Smooth muscle cell (in vitro differentiated cells): ENCODE data around the gene COL28A1. TPM values are rescaled to one million over a fixed set of nuclear protein-coding genes. Genes with fewer than 3 reads are reported as not detected.

Source experiments
- DNase-seq: peaks from one replicate; lab custom pipeline; 2025; ENCODE audit not compliant: unreplicated experiment; lab: John Stamatoyannopoulos, UW
- H2AFZ ChIP-seq: fragments of 200-600 bp; sonication (generic); 2 replicates; pipeline ENCODE4 v1.6.0; 2016; ENCODE audit warnings: antibody characterized with exemption, low read depth, mild to moderate bottlenecking
- H3F3A ChIP-seq: fragments of 200-600 bp; sonication (generic); 2 replicates; pipeline ENCODE4 v1.6.0; 2017; ENCODE audit warnings: antibody characterized with exemption, low read depth
- H3K27ac ChIP-seq: fragments of 200-600 bp; sonication (generic); 2 replicates; pipeline ENCODE4 v1.5.1; 2016; ENCODE audit warnings: low read depth, mild to moderate bottlenecking
- H3K27me3 ChIP-seq: fragments of 200-600 bp; sonication (generic); 2 replicates; pipeline ENCODE4 v1.6.1; 2016; ENCODE audit warnings: low read depth, mild to moderate bottlenecking
- H3K36me3 ChIP-seq: fragments of 200-600 bp; sonication (generic); 2 replicates; pipeline ENCODE4 v1.5.1; 2016; ENCODE audit warnings: low read depth
- H3K4me1 ChIP-seq: fragments of 200-600 bp; sonication (generic); 2 replicates; pipeline ENCODE4 v1.5.1; 2016; ENCODE audit warnings: low read depth
- H3K4me2 ChIP-seq: fragments of 200-600 bp; sonication (generic); 2 replicates; pipeline ENCODE4 v1.6.0; 2016; ENCODE audit warnings: mild to moderate bottlenecking
- H3K4me3 ChIP-seq: fragments of 200-600 bp; sonication (generic); 2 replicates; pipeline ENCODE4 v1.5.1; 2016; ENCODE audit warnings: mild to moderate bottlenecking
- H3K79me2 ChIP-seq: fragments of 200-600 bp; sonication (generic); 2 replicates; pipeline ENCODE4 v1.6.0; 2016; ENCODE audit warnings: low read depth, mild to moderate bottlenecking
- H3K9ac ChIP-seq: fragments of 200-600 bp; sonication (generic); 2 replicates; pipeline ENCODE4 v1.6.0; 2016; ENCODE audit warnings: low read depth
- H3K9me3 ChIP-seq: fragments of 200-600 bp; sonication (generic); replicated peaks from 2 replicates; pipeline ENCODE4 v1.5.1; 2016; ENCODE audit warnings: low read depth
- H4K20me1 ChIP-seq: fragments of 200-600 bp; sonication (generic); 2 replicates; pipeline ENCODE4 v1.6.0; 2016; ENCODE audit warnings: low read depth
- WGBS: methylation state at CpG from one replicate; pipeline ENCODE4 v1.1.7; 2016; ENCODE audit warnings: low lambda C conversion rate; 5-methylcytosine and 5-hydroxymethylcytosine counted together
- polyA plus RNA-seq: library from polyadenylated mRNA; unstranded; fragments of >200 nt; fragmentation: Nextera tagmentation; extraction: Ambion mirVana; gene quantifications from 2 replicates; pipeline ENCODE4 v1.2.1, GENCODE V29; 2016
- total RNA-seq: library from RNA; depleted of rRNA; stranded (reverse); fragments of >200 nt; gene quantifications from 2 replicates; pipeline ENCODE4 v1.2.3, GENCODE V29; 2014
- TF ChIP-seq, protein P1 (sequence below): fragments of 200-600 bp; sonication (generic); IDR thresholded peaks from 2 replicates; pipeline ENCODE4 v1.5.1; 2017; ENCODE audit warnings: borderline replicate concordance, mild to moderate bottlenecking, antibody characterized with exemption; ENCODE audit not compliant: insufficient read depth, poor library complexity, severe bottlenecking

COL28A1 gene
- total and polyA plus RNA-seq, 2 experiments from 2014 or later: 0.13 TPM; not detected in 1

GRCh38 chr7:7581531-7582179 lies 46.0 kb upstream of the COL28A1 start:
- peaks cover 11% of the 10 kb centered on the region for H3K79me2 ChIP-seq
- H3K9me3 ChIP-seq: no peaks in the 10 kb centered on the region
- H3K4me3 ChIP-seq: no peak overlapping the region
- H3K9ac ChIP-seq: no peak overlapping the region
- H2AFZ ChIP-seq: no peak overlapping the region
- H3K27me3 ChIP-seq: no peaks in the 10 kb centered on the region
- TF ChIP-seq, protein P1, sequence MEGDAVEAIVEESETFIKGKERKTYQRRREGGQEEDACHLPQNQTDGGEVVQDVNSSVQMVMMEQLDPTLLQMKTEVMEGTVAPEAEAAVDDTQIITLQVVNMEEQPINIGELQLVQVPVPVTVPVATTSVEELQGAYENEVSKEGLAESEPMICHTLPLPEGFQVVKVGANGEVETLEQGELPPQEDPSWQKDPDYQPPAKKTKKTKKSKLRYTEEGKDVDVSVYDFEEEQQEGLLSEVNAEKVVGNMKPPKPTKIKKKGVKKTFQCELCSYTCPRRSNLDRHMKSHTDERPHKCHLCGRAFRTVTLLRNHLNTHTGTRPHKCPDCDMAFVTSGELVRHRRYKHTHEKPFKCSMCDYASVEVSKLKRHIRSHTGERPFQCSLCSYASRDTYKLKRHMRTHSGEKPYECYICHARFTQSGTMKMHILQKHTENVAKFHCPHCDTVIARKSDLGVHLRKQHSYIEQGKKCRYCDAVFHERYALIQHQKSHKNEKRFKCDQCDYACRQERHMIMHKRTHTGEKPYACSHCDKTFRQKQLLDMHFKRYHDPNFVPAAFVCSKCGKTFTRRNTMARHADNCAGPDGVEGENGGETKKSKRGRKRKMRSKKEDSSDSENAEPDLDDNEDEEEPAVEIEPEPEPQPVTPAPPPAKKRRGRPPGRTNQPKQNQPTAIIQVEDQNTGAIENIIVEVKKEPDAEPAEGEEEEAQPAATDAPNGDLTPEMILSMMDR: no peak
- peaks cover 4% of the 10 kb centered on the region for H4K20me1 ChIP-seq
- H3F3A ChIP-seq: no peaks in the 10 kb centered on the region
- peaks cover 5% of the 10 kb centered on the region for H3K4me1 ChIP-seq
- H3K36me3 ChIP-seq: peaks cover 3% of the 10 kb centered on the region
- DNase-seq: no peak
- H3K27ac ChIP-seq: no peak overlapping the region
- H3K4me2 ChIP-seq: no peak overlapping the region
- 55% methylated on average over 10 of the region's 10 CpGs for WGBS

DNA sequence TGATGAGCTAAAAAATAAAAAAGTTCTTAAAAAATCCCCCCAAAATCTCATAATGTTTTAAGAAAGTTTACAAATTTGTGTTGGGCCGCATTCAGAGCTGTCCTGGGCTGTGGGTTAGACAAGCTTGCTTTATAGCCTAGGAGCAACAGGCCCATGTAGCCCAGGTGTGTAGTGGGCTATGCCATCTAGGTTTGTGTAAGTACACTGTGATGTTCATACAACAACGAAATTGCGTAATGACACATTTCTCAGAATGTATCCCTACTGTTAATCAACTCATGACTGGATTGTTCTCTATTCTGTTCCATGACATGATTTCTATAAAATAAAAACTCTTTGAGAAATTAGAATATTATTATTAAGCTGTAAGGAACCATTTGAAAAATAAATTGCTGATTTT lies 44.0 kb upstream of the COL28A1 start:
- no peaks in the 10 kb centered on the region for H3K27me3 ChIP-seq
- H4K20me1 ChIP-seq: peaks cover 17% of the 10 kb centered on the region
- WGBS: 99% methylated on average over 3 of the region's 3 CpGs
- peaks cover 5% of the 10 kb centered on the region for H3K4me1 ChIP-seq
- no peak overlapping the region for H3K4me2 ChIP-seq
- no peak overlapping the region for H3K4me3 ChIP-seq
- H3K27ac ChIP-seq: no peak overlapping the region
- H3K9ac ChIP-seq: no peak overlapping the region
- no peak overlapping the region for H2AFZ ChIP-seq
- no peaks in the 10 kb centered on the region for H3F3A ChIP-seq
- DNase-seq: no peak
- TF ChIP-seq, protein P1: no peak
- H3K79me2 ChIP-seq: peaks cover 22% of the 10 kb centered on the region
- peaks cover 3% of the 10 kb centered on the region for H3K36me3 ChIP-seq
- no peaks in the 10 kb centered on the region for H3K9me3 ChIP-seq

- WGBS: 97% methylated on average over 1 of the region's 1 CpG
- Histone ChIP-seq H3K9me3 (no peaks in the 10 kb centered on the region), H3K9ac (no peak overlapping the region), H3K4me2 (no peak overlapping the region), H3K36me3 (peaks cover 3% of the 10 kb centered on the region), H3K27me3 (no peaks in the 10 kb centered on the region), H4K20me1 (peaks cover 27% of the 10 kb centered on the region), H3F3A (no peaks in the 10 kb centered on the region), H2AFZ (no peak overlapping the region), H3K4me3 (no peak overlapping the region), H3K27ac (no peak overlapping the region), H3K4me1 (peaks cover 5% of the 10 kb centered on the region), H3K79me2 (peaks cover 36% of the 10 kb centered on the region)
- no peak for DNase-seq
- TF ChIP-seq, protein P1: no peak
These were observed 42.2 kb upstream of the COL28A1 start for GRCh38 chr7:7577888-7578287.

DNA sequence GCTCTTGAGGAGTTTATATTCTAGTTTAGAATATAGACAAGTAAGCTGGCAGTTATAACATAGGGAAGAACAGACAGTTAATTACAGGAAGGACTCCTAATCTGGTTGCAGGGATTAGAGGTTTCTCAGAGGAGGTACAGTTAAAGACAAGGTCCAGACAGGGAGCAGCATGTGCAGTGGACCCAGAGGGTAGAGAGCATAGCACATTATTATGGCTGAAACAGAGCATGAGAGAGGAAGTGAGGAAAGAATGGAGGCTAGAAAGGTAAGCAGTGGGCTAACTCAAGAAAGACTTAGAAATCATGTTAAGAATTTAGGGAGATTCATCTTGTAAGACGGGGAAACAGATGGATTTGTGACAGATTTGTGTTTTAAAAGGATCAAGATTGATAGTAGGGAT lies 40.7 kb upstream of the COL28A1 start:
- peaks cover 23% of the 10 kb centered on the region for H4K20me1 ChIP-seq
- H3K4me2 ChIP-seq: no peak overlapping the region
- TF ChIP-seq, protein P1: no peak
- H3K79me2 ChIP-seq: peaks cover 51% of the 10 kb centered on the region
- no peaks in the 10 kb centered on the region for H3K4me1 ChIP-seq
- 98% methylated on average over 1 of the region's 1 CpG for WGBS
- no peaks in the 10 kb centered on the region for H3K9me3 ChIP-seq
- H3K9ac ChIP-seq: no peak overlapping the region
- no peak overlapping the region for H2AFZ ChIP-seq
- H3K27ac ChIP-seq: no peak overlapping the region
- DNase-seq: no peak
- no peaks in the 10 kb centered on the region for H3F3A ChIP-seq
- peaks cover 3% of the 10 kb centered on the region for H3K36me3 ChIP-seq
- H3K27me3 ChIP-seq: no peaks in the 10 kb centered on the region
- H3K4me3 ChIP-seq: no peak overlapping the region
